IMR-90 (cell line): ENCODE results near the gene ZNF48. TPM values are rescaled to one million over a fixed set of nuclear protein-coding genes. Genes with fewer than 3 reads are reported as not detected.

Experiments
- ATAC-seq: fragments of 200-7000 bp; cut with Tn5 transposase; 2 replicates; pipeline ENCODE4 v1.9.1; 2020; ENCODE audit warnings: low read depth, mild to moderate bottlenecking, moderate library complexity
- BruUV-seq: library from RNA; stranded (reverse); fragments of 400-500 nt; replicated peaks from 2 replicates; lab custom pipeline; 2021; lab: Mats Ljungman, UMichigan
- CTCF ChIA-PET: fragments of 300-600 bp; formaldehyde crosslinking; extraction: SDS; loops from one replicate; lab custom pipeline; 2021; ENCODE audit warnings: antibody characterized with exemption; lab: Yijun Ruan, JAX
- POLR2A ChIA-PET: fragments of 300-600 bp; sonication (Branson Sonifier 250); formaldehyde crosslinking; loops from one replicate; lab custom pipeline; 2022; ENCODE audit warnings: antibody characterized with exemption; ENCODE audit not compliant: unreplicated experiment; lab: Charles Lee
- DNase-seq: peaks from one replicate; pipeline ENCODE4 v3.0.0; 2013
- H2AFZ ChIP-seq: replicated peaks from 2 replicates; pipeline ENCODE3; 2013; ENCODE audit warnings: low read length, mild to moderate bottlenecking; ENCODE audit not compliant: poor library complexity
- H2AK5ac ChIP-seq: 2 replicates; pipeline ENCODE4 v1.6.1; 2013; ENCODE audit warnings: low read depth, low read length, inconsistent platforms
- H2AK9ac ChIP-seq: replicated peaks from 2 replicates; pipeline ENCODE3; 2013; ENCODE audit warnings: mild to moderate bottlenecking, low read depth, low read length, moderate library complexity; ENCODE audit not compliant: poor library complexity
- H2BK120ac ChIP-seq: 2 replicates; pipeline ENCODE4 v1.6.1; 2013; ENCODE audit warnings: low read depth, low read length, inconsistent platforms
- H2BK15ac ChIP-seq: 3 replicates; pipeline ENCODE4 v1.6.1; 2013; ENCODE audit warnings: low read depth, low read length, inconsistent platforms
- H2BK20ac ChIP-seq: 2 replicates; pipeline ENCODE4 v1.6.1; 2013; ENCODE audit warnings: low read depth, mild to moderate bottlenecking, inconsistent platforms, low read length, moderate library complexity
- H2BK5ac ChIP-seq: 2 replicates; pipeline ENCODE4 v1.6.1; 2013; ENCODE audit warnings: mild to moderate bottlenecking, low read depth, low read length, inconsistent platforms; ENCODE audit not compliant: poor library complexity, severe bottlenecking
- H3K14ac ChIP-seq: replicated peaks from 2 replicates; pipeline ENCODE4 v1.6.1; 2013; ENCODE audit warnings: low read depth, low read length, inconsistent platforms
- H3K18ac ChIP-seq: 2 replicates; pipeline ENCODE4 v1.6.1; 2013; ENCODE audit warnings: low read depth, low read length, control low read depth
- H3K23ac ChIP-seq: 2 replicates; pipeline ENCODE4 v1.6.1; 2013; ENCODE audit warnings: low read depth, low read length, inconsistent platforms
- H3K27ac ChIP-seq: 2 replicates; pipeline ENCODE4 v1.5.1; 2013; ENCODE audit warnings: mild to moderate bottlenecking, control low read depth, low read length; ENCODE audit not compliant: insufficient read depth
- H3K27me3 ChIP-seq: 2 replicates; pipeline ENCODE4 v1.6.1; 2013; ENCODE audit warnings: low read length; ENCODE audit not compliant: control insufficient read depth, insufficient read depth
- H3K36me3 ChIP-seq: 2 replicates; pipeline ENCODE4 v1.6.1; 2013; ENCODE audit warnings: low read length, mixed read lengths; ENCODE audit not compliant: control insufficient read depth, insufficient read depth
- H3K4ac ChIP-seq: 2 replicates; pipeline ENCODE4 v1.6.1; 2013; ENCODE audit warnings: low read depth, low read length, inconsistent platforms
- H3K4me1 ChIP-seq: 2 replicates; pipeline ENCODE4 v1.6.1; 2013; ENCODE audit warnings: low read length, mixed read lengths; ENCODE audit not compliant: control insufficient read depth, insufficient read depth
- H3K4me2 ChIP-seq: 2 replicates; pipeline ENCODE4 v1.6.1; 2013; ENCODE audit warnings: low read depth, mild to moderate bottlenecking, control low read depth, low read length, moderate library complexity
- H3K4me3 ChIP-seq: 2 replicates; pipeline ENCODE4 v1.5.1; 2013; ENCODE audit warnings: low read depth, mild to moderate bottlenecking, control low read depth, low read length, moderate library complexity; ENCODE audit not compliant: insufficient read depth
- H3K56ac ChIP-seq: 2 replicates; pipeline ENCODE4 v1.6.1; 2013; ENCODE audit warnings: low read length, inconsistent platforms; ENCODE audit not compliant: insufficient read depth; ENCODE audit errors: extremely low read depth
- H3K79me1 ChIP-seq, 2 experiments: 2 replicates each; pipeline ENCODE4 v1.6.1; 2013; ENCODE audit warnings: low read length in 2 of 2, inconsistent platforms in 1 of 2, low read depth in 1 of 2
- H3K9ac ChIP-seq: 2 replicates; pipeline ENCODE4 v1.6.1; 2013; ENCODE audit warnings: low read depth, low read length, control low read depth
- H3K9me1 ChIP-seq: 2 replicates; pipeline ENCODE4 v1.6.1; 2013; ENCODE audit warnings: low read length, inconsistent platforms; ENCODE audit not compliant: insufficient read depth
- H3K9me3 ChIP-seq: 2 replicates; pipeline ENCODE4 v1.6.1; 2013; ENCODE audit warnings: low read length; ENCODE audit not compliant: control insufficient read depth, insufficient read depth
- H4K20me1 ChIP-seq: 2 replicates; pipeline ENCODE4 v1.6.1; 2013; ENCODE audit warnings: low read length, inconsistent platforms; ENCODE audit not compliant: insufficient read depth
- H4K5ac ChIP-seq: 2 replicates; pipeline ENCODE4 v1.6.1; 2013; ENCODE audit warnings: mild to moderate bottlenecking, low read depth, low read length, control low read depth
- H4K8ac ChIP-seq, 2 experiments: 2 replicates each; pipeline ENCODE4 v1.6.1; 2013; ENCODE audit warnings: low read depth in 2 of 2, low read length in 2 of 2, control low read depth in 1 of 2, inconsistent platforms in 1 of 2
- H4K91ac ChIP-seq: 2 replicates; pipeline ENCODE4 v1.6.1; 2013; ENCODE audit warnings: low read depth, low read length, inconsistent platforms; ENCODE audit not compliant: insufficient read depth
- CEBPB ChIP-seq: IDR thresholded peaks from 2 replicates; pipeline ENCODE4 v1.6.1; 2012; ENCODE audit warnings: low read depth, low read length, improper control_type of control experiment
- CHD1 ChIP-seq: IDR thresholded peaks from 2 replicates; pipeline ENCODE4 v1.6.1; 2012; ENCODE audit warnings: low read depth, low read length, improper control_type of control experiment
- MAFK ChIP-seq: IDR thresholded peaks from 2 replicates; pipeline ENCODE4 v1.6.1; 2012; ENCODE audit warnings: low read depth, low read length, improper control_type of control experiment
- POLR2A ChIP-seq: IDR thresholded peaks from 2 replicates; pipeline ENCODE4 v1.6.1; 2012; ENCODE audit warnings: mild to moderate bottlenecking, low read depth, low read length
- SMC3 ChIP-seq: fragments of 150-350 bp; IDR thresholded peaks from 2 replicates; pipeline ENCODE4 v1.6.1; 2016; ENCODE audit warnings: low read depth, mild to moderate bottlenecking, antibody characterized with exemption, low read length, moderate library complexity
- USF2 ChIP-seq: fragments of 150-350 bp; IDR thresholded peaks from 2 replicates; pipeline ENCODE4 v1.6.1; 2017; ENCODE audit warnings: mild to moderate bottlenecking, antibody characterized with exemption, low read length, low read depth
- WGBS, 2 experiments: methylation state at CpG; one replicate each; pipeline versions ENCODE4 v1.1.5 to v1.1.7; 2013; ENCODE audit warnings: missing lambda C conversion rate in 2 of 2; ENCODE audit not compliant: insufficient read length in 1 of 2; ENCODE audit errors: extremely low coverage in 2 of 2; 5-methylcytosine and 5-hydroxymethylcytosine counted together
- dilution Hi-C: fragments of 300-500 bp; cut with HindIII; formaldehyde crosslinking; loops from one replicate; pipeline ENCODE4 v1.14.3; 2018; ENCODE audit warnings: low sequenced_read_pairs; ENCODE audit not compliant: unreplicated experiment
- in situ Hi-C: fragments of 300-500 bp; cut with MboI; formaldehyde crosslinking; loops from 3 replicates; pipeline ENCODE4 v1.14.3; 2019; ENCODE audit warnings: low sequenced_read_pairs, inconsistent platforms, mixed read lengths
- intact Hi-C: fragments of 100-400 bp; cut with micrococcal nuclease; formaldehyde crosslinking; loops from 2 replicates; pipeline ENCODE4 v1.10.0; 2022
- polyA plus RNA-seq, 3 experiments: library from polyadenylated mRNA; depleted of rRNA; stranded (reverse); fragments of >200 nt; gene quantifications; 2 replicates each; pipeline ENCODE4 v1.2.3, GENCODE V29; 2012; ENCODE audit warnings: low replicate concordance in 1 of 3
- total RNA-seq: library from RNA; depleted of rRNA; stranded (reverse); fragments of >200 nt; gene quantifications from 2 replicates; pipeline ENCODE4 v1.2.3, GENCODE V29; 2012

The ZNF48 gene
- total and polyA plus RNA-seq, 2 of the 4 experiments (the other 2 are of a cell fraction), result 5.8 to 6.6 TPM

- POLR2A ChIA-PET, result interaction anchor here (0.6 kb wide), 1 partner anchor 9 kb away, joined by 4 read pairs; no protein-coding TSS in a partner anchor
- intact Hi-C loops, result no loop called here
Observed at GRCh38 chr16:30350134-30350871, 44.9 kb upstream of the ZNF48 start.

More at GRCh38 chr16:30350134-30350871, 44.9 kb upstream of the ZNF48 start:
- no peaks in the 10 kb centered on the region for H3K9me3 ChIP-seq
- no peak overlapping the region for H4K91ac ChIP-seq
- H3K14ac ChIP-seq, result no peak overlapping the region
- peaks cover 0 to 56% of the 10 kb centered on the region in 2 experiments; a peak in 2 of 4 replicates for H3K79me1 ChIP-seq
- no peak overlapping the region for H3K56ac ChIP-seq
- H3K27me3 ChIP-seq, result no peaks in the 10 kb centered on the region
- no peak overlapping the region for H3K23ac ChIP-seq
- ATAC-seq (no peak), DNase-seq (no peak)
- H4K20me1 ChIP-seq, result peaks cover 17% of the 10 kb centered on the region; the same call in 1 of the 2 replicates
- no peak overlapping the region for H2AFZ ChIP-seq
- BruUV-seq, result no TSS peak
- CTCF ChIA-PET, result interaction anchor here (0.7 kb wide), 1 partner anchor 9 kb away, joined by 4 read pairs; no protein-coding TSS in a partner anchor
- no peak overlapping the region for H2BK5ac ChIP-seq
- H3K9ac ChIP-seq, result no peak overlapping the region
- no peak overlapping the region for H2BK120ac ChIP-seq
- no peak overlapping the region for H2BK15ac ChIP-seq
- H3K4me1 ChIP-seq, result peaks cover 3% of the 10 kb centered on the region; the same call in 1 of the 2 replicates
- no peak overlapping the region for H3K4ac ChIP-seq
- WGBS, 2 experiments, result no CpG with 5 or more reads among the region's 3 CpGs
- no peak overlapping the region for H3K4me3 ChIP-seq
- H2BK20ac ChIP-seq, result no peak overlapping the region
- peaks cover 2% of the 10 kb centered on the region; the same call in 1 of the 2 replicates for H3K9me1 ChIP-seq
- in situ Hi-C loops, result no loop called here
- no peak overlapping the region for H3K4me2 ChIP-seq
- H4K8ac ChIP-seq, result no peak overlapping the region
- no peak overlapping the region for H2AK9ac ChIP-seq
- no peak overlapping the region for H2AK5ac ChIP-seq
- TF ChIP-seq MAFK (no peak), CEBPB (no peak), SMC3 (no peak), CHD1 (no peak), USF2 (no peak), POLR2A (no peak)
- peaks cover 27% of the 10 kb centered on the region for H3K36me3 ChIP-seq
- no peak overlapping the region for H3K27ac ChIP-seq
- no peak overlapping the region for H3K18ac ChIP-seq
- dilution Hi-C loops, result no loop called here
- no peak overlapping the region for H4K5ac ChIP-seq
